GM18868 (cell line): Measurements from ENCODE around the gene GTF2F2.

Experiments used
- ATAC-seq: cut with Tn5 transposase; IDR thresholded peaks from one replicate; pipeline ENCODE4 v1.9.1; 2021; ENCODE audit warnings: mild to moderate bottlenecking, moderate library complexity; ENCODE audit not compliant: unreplicated experiment

Gene GTF2F2

DNA sequence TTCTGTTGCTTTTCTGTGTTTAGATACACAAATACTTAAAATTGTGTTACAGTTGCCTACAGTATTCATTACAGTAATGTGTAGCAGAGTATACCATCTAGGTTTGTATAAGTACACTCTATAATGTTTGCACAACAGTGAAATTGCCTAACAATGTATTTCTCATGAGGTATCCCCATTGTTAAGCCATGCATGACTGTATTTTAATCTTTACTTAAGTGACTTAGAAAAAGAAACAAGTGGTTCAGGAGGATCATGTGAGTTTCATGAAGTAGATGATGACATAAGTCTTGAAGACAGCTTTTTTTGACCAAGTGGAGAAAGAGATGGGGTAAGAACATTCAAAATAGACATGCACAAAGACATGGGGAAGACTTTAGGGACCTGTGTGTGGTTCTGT, 88.9 kb downstream of the GTF2F2 start:
- no peak for ATAC-seq

DNA sequence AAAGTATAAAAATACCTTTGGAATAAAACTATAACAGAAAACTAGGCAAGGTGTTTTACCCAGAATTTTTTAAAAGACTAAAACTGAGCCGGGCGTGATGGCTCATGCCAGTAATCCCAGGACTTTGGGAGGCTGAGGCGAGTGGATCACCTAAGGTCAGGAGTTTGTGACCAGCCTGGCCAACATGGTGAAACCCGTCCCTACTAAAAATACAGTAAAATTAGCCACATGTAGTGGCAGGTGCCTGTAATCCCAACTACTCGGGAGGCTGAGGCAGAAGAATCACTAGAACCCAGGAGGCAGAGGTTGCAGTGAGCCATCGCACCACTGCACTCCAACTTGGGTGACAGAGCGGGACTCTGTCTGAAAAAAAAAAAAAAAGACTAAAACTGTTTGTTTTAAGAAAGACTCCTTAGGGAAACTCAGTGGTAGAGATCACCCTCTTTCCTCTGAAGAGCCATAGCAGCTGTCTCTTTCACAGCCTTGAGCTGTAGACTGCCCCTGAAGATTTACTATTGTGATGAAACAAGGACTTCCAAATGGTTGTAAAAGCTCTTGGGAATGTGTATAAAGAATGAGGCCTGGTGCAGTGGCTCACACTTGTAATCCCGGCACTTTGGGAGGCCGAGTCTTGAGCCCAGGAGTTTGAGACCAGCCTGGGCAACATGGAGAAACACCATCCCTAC, 95.2 kb downstream of the GTF2F2 start:
- ATAC-seq = no peak

DNA sequence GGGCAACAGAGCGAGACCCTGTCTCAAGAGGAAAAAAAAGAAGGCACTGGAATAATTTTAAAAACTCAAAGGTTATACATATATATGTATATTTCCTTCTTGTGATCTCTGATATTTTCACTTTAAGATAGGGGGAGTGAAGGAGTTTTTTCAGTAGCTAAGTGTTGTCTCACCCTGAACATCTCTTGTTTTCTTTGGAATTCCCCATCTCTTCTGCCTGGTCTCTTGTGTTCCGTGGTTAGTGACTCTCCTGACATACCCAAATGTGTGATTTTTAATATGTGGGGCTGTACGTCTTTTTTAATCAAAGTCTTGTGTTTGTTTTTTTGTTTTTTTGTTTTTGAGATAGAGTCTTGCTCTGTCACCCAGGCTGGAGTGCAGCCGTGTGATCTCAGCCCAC, 95.9 kb downstream of the GTF2F2 start:
- no peak for ATAC-seq

DNA sequence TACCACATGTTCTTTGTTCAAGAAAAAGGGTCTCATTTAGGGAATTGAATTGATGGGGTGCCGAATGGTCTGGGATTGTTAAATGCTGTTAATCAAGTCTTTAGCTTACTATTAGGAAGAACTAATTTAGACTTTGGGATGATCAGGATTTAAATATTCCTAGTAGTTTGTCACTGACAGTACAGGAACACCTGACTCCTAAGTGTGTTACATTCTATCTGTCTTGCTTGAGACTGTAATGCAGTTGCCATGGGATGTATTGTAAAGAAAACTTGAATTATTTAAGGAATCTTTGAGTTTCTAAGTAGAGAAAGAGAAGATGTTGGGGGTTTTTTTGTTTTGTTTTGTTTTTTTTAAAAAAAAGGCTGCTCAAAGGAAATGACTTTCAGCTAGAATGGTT, 98.4 kb downstream of the GTF2F2 start:
- ATAC-seq = no peak

DNA sequence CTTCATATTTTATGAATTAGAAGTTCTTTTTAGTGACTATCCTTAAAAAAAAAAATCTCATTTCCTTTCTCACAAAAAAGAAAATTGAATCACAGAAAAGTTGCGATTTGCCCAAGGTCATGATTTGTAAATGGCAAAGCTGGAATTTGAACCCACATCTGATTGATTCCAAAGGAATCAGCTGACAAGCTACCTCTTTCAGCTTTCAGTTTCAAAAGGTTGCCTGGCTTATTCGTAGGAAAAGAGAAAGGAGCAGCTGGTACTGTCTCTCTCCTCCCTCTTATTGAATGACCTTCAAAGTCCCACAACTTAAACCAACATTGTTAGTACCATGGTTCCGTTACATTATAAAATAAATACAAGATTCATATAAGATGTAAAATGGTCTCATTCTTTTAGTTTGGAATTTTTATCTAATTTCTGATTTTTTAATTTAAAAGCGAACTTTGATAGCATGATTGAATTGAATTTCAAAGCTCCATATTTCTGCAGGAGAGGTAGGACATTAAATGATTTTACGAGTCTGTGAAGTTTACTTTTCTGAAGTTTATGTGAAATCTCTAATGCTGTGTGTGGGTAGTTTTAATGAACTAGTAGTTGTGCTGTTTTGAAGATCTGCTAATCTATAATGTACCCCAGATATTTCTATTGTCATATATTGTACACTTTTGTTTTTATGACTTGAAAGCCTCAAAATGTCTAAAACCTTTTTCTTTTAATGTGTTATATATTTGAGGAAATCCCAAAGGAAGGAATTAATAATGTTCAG, 99.0 kb downstream of the GTF2F2 start:
- ATAC-seq = no peak

DNA sequence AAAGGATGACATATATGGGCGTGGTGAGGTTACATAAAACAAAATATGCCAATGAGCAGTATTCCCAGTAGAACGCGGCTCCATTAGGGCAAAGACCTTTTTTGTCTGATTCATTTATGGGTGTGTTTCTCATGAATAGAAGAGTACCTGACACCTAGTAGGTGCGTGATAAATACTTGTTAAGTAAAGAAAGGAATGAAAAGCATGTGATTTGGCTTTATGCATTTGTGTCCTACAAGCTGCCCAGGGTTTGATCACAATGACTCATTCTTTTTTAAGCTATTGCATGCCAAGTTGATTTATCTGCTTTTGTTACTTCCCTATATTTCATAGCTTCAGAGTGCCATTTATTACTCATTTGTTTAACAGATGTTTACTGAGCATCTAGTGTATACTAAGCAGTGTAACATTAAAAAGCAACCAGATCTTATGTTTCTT, 99.6 kb downstream of the GTF2F2 start:
- no peak for ATAC-seq

DNA sequence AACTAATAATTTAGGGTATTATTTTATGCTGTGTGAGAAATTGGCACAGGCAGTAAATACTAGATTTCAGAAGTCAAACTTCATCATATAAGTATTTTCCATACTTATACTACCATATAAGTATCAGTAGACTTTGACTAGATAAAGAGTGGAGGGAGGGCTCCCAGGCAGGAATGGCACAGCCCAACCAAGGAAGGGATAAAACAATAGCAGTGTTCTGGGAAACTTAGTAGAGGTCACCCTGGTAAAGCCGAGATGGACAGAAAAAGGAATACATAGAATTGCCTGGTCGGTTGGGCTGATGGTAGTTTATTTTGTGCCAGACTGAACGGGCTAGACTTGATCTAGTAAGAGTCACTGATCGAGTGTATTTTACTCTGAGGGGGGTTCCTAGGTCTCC, 100.1 kb downstream of the GTF2F2 start:
- ATAC-seq = no peak

DNA sequence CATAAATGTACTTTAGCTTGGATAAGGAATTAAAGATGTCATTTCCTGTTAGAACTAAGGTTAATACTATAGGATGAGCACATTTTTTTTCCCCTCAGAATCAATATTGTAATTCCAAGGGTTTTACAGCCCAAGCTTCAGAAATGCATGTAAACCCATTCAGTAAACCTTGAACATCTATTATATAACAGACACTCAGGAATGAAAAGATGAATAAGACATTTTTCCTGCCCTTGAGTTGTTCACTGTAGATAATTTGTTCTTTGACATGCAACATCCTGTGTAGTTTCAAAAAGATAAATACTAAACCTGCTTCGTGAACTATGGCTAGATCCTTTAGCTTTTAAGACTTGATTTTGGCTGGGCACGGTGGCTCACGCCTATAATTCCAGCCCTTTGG, 102.2 kb downstream of the GTF2F2 start:
- no peak for ATAC-seq

DNA sequence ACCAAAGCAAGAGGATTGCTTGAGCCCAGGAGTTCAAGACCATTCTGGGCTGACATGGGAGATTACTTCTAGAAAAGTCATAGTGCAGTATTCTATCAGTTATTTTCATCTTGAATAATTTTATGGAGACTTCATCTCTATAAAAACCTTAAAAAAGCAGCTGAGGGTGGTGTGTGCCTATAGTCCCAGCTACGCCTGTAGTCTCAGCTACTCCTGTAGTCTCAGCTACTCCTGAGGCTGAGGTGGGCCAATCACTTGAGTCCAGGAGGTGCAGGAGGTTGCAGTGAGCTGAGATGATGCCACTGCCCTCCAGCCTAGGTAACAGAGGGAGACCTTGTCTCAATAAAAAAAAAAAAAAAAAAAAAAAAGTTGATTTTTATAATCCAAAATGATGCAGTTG, 102.6 kb downstream of the GTF2F2 start:
- ATAC-seq = no peak

DNA sequence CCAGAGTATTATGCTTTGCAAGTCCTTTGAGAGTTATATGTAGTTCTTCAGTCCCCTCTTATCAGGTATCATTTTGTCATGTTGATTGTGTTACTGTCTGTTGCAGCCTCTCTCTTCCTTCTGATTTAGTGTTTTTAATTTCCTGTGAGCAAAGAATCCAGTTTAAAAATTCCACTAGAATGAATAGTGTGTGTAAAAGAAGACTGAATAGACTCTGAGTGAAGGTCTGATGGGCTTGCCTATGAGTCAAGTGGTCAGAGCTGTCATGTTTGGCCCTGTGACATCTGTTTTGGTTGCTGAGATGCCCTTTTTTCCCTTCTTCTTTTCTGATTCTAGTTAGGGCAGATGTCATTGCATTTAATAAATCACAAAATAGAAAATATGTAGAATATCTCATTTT, 103.9 kb downstream of the GTF2F2 start:
- no peak for ATAC-seq

DNA sequence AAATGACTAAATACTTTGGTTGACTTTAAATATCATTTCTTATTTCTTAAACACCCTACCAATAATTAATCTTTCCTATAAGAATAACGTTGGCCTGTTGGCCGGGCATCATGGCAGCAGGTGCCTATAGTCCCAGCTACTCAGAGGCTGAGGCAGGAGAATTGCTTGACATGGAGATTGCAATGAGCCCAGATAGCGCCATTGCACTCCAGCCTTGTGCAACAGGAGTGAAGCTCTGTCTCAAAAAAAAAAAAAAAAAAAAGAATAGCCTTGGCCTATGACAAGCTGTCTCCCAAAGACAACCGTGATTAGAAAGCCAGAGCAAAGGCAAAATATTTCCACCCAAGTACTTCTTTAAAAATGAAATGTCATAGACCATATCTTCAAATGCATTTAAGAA, 105.1 kb downstream of the GTF2F2 start:
- ATAC-seq = no peak

DNA sequence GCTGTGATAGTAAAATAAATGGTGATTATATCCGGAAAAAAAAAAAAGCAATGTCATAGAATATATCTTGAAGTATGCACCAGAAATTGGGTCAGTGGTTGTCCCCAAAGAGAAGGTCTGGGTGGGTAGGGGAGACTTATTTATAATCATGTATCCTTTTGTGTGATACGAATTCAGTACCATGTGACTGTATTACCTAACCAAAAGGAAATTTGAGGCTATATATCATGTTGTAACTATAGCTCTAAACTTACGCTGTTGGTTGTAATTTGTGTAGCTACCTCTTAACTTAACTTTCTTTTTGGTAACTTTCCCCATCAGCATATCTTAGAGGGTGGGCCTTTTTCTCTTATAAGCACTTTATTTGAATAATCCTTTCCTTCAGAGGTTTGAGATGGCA, 105.7 kb downstream of the GTF2F2 start:
- ATAC-seq = no peak

DNA sequence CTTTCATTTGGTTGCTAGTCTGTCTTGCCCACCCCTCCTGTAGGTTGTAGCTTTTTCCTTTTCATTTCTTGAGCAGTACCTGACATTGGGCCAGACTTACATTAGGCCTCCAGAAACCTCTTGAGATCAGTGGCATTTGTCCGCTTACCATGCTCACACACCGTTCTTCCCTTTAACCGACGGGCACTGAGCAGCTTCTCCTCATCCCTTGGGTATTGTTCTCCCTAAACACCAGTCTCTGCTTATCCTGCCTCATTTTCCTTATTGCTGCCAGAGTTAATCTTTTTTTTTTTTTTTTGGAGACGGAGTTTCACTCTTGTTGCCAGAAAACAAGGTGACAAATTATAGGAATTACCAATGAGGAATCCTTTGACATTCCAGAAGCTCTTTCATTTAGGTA, 107.7 kb downstream of the GTF2F2 start:
- ATAC-seq = no peak

DNA sequence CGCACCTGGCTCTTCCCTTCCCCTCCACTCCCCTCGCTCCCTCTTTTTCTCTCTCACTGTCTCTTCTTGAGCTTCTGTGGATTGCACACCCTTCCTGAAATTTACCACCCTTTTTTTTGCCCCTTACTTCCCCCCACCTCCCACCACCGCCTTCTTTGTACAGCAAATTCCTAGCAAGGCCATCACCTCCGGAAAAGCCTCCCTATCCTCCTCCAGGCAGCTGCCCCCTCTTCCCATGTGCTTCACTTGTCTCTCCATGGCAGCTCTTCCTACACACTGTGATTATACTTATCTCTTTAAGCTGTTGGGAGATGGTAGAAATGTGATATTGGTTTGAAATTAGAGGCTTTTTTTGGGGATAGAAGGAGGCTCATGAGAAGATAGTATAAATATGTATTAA, 108.9 kb downstream of the GTF2F2 start:
- no peak for ATAC-seq

DNA sequence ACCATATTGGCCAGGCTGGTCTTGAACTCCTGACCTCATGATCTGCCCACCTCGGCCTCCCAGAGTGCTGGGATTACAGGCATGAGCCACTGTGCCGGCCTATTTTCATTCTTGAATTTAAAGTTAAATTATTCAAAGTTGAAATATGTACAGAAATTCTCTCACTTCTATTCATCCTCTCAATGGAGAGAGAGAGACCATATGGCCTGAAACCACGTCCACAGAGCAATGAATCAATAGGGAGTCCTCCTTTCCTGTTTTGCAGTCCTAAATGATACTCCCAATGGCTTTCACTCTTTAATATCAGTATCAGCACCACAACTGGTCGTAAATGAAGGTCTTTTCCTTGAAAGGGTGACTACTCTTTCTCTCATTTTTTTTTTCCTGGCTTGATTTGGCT, 111.0 kb downstream of the GTF2F2 start:
- ATAC-seq = no peak

DNA sequence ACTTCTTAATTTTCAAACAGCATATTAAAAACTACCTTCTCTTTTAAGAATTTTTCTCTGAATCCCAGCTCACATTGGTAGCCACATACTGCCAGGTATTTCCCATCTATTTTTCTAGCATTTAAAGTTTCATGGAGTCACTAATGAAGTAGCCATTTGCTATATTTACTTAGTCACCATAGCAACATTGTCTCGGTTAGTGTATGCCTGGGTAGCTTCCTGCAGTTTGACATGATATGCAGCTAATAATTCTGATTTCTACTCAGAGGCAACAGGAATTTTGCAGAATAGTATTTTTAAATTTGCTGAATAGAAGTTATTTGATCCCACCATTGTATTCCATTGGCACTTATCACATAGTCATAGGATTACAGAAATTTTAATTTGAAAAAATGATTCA, 111.4 kb downstream of the GTF2F2 start:
- no peak for ATAC-seq

DNA sequence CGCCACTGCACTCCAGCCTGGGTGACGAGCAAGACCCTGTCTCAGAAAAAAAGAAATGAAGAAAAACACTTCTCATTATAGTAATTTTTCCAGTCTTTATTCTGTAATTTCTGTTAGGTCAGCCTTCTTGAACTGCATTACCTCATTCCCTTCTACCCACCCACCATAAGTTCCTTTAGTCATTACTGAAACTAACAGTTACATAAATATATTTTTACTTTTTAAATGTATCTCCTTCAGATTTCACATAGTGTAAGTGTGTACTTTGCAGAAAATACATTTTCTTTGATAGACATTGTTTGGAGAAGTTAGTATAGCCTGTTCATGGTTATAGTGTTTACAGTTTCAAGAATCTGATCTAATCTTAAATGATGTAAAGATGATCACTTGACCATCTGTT, 112.3 kb downstream of the GTF2F2 start:
- ATAC-seq = no peak

DNA sequence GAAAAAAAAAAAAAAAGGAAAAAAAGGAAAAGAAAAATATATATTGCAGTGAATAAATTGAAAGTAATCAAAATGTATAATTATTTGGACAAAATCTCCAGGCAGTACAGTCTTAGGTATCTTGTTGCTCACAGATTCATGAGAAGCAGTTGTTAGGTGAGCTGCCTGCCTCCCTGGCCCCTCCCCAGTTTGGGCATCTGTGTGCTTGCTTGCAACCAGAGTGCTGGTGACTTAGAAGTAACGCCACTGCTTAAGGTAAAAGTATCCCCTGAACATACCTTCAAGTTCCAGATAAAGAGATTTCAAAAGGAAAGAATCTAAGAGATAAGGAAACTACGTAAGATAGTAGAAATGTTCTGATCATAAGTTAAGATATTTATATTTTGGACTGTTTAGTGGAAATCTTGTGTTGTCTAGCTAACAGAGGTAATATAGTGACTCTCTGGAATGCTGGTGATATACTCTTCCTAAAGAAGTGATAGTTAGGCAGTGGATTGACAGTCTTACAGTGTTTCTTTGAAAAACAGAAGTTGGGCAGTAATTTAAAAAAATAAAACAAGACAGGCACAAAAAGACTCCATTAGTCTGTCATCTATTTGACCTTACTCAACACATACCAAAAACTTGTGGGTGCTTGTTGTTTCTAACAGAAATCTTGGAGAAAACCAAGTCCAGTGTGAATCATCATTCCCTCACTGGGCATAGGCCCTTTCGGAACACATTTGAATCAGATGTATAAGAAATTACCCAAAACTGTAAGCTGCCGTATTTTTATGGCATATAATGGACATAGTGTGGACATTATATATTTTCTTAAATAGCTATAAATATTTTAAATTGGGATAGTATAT, 118.9 kb downstream of the GTF2F2 start:
- no peak for ATAC-seq

DNA sequence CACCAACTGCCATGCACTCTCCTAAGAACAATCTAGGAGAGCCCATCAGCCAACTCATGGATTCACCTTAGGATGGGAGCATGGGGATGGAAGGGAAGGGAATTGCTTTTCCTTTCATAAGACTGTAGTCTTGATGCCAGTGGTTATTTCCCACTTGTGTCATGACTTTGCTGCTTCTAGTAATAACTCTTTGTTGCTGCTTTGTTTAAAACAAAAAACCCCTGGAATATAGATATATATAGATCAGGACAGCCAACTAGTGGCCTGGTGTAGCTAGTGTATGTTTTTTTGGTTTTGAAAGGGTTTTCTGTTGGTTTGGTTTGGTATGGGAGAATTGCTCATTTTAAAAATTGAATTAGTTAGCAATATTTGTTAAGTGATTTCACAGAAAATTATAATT, 119.8 kb downstream of the GTF2F2 start:
- no peak for ATAC-seq

DNA sequence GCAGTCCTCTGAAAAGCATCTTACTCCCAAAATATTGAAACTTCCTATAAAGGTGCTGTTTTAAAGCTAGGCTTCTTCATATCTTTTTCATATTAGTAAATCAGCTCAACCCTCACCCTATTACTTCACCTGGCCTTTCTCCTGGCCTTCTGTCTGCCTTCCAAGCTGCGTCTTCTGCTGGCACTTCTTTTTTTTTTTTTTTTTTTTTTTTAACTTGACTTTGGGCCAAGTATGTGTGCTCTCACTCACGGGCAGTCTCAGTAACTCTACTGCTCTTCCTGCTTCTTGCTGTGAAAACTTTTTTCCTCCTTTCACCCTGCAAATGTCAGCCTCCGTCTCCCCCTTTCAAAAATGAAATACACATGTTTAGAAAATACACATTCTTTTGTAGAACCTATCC, 121.8 kb downstream of the GTF2F2 start:
- no peak for ATAC-seq

DNA sequence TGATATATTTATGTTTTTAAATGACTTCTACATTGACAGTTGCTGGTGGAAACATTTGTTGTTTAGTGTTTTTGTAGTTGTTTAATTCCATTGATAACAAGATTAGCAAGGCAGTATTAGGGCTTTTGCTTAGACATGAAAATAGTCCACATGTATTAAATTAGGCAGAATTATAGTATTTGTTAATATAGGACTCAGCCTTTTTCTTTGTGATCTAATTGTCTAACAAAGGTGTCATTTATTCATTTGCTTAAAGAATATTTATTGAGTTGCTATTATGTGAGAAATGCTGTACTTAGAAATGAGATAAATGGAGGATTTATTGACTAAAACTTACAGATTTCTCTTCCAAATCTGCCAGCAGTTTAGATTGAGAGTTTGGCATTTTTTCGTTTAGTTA, 122.2 kb downstream of the GTF2F2 start:
- no peak for ATAC-seq

DNA sequence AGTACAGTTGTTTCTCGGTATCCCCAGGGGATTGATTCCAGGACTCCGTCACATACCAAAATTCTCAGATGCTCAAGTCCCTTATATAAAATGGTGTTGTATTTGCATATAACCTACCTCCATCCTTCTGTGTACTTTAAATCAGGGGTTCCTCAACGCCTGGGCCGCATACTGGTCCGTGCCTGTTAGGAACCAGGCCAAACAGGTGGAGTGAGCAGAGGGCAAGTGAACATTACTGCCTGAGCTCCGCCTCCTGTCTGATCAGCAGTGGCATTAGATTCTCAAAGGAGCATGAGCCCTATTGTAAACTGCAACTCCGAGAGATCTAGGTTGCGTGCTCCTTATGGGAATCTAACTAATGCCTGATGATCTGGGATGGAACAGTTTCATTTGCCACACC, 122.8 kb downstream of the GTF2F2 start:
- ATAC-seq = no peak
